Forelimb muscle (tissue), 1 donor: ENCODE data around the gene VSTM4. TPM values are rescaled to one million over a fixed set of nuclear protein-coding genes. Genes with fewer than 3 reads are reported as not detected.

ENCODE experiments used
- DNase-seq: peaks from one replicate; pipeline ENCODE4 v3.0.0-alpha.2; 2013; ENCODE audit warnings: low read depth
- polyA plus RNA-seq: library from polyadenylated mRNA; unstranded; fragments of 120-200 nt; gene quantifications from one replicate; pipeline ENCODE4 v1.2.1, GENCODE V29; 2013; ENCODE audit not compliant: insufficient read length

The VSTM4 gene, protein sequence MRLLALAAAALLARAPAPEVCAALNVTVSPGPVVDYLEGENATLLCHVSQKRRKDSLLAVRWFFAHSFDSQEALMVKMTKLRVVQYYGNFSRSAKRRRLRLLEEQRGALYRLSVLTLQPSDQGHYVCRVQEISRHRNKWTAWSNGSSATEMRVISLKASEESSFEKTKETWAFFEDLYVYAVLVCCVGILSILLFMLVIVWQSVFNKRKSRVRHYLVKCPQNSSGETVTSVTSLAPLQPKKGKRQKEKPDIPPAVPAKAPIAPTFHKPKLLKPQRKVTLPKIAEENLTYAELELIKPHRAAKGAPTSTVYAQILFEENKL
- 40.9 TPM for polyA plus RNA-seq

- no peak for DNase-seq
Measured at GRCh38 chr10:49115015-49115795, at the start of gene VSTM4. Gene VSTM4, minus strand, starts transcription at chr10:49115522. Its CDS starts 37 bp downstream, at chr10:49115485.

- DNase-seq = no peak
Measured at GRCh38 chr10:49164559-49165188, 49.4 kb upstream of the VSTM4 start.

DNA sequence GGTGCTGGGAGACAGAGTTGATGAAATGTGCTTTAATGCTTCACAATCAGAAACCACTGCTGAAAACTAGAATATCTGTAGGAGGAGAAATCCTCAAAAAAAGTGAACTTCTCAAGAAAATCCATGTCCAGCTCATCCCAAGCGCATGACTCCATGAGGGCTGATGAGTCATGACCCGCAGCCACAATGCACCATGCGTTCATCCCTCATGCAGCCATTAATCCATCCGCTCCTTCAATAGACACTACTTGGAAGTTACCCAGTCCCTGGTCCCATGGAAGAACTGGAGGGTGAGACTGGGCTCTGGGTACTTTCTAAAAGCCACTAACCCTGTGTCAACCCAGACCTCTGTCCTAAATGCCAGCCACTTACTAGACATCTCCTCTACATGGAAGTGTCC lies 48.4 kb upstream of the VSTM4 start:
- no peak for DNase-seq

GRCh38 chr10:49162761-49163310 lies 47.5 kb upstream of the VSTM4 start:
- no peak for DNase-seq

DNA sequence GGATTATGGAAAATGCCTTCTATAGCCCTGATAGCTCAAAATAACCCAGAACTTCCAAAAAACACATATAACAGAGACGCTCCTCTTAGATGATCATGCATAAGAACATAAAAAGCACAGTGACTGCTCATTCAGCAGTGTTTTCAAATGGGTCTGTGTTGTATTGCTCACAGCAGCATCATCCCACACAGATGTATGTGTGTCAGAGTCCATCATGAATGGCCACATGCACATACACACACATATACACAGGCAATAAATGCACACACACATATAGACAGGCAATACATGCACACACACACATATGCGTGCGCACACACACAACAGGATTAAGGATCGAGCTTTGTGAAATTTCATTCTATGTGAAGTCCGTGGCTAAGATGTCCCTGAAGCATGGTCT lies 46.7 kb upstream of the VSTM4 start:
- DNase-seq = no peak

DNA sequence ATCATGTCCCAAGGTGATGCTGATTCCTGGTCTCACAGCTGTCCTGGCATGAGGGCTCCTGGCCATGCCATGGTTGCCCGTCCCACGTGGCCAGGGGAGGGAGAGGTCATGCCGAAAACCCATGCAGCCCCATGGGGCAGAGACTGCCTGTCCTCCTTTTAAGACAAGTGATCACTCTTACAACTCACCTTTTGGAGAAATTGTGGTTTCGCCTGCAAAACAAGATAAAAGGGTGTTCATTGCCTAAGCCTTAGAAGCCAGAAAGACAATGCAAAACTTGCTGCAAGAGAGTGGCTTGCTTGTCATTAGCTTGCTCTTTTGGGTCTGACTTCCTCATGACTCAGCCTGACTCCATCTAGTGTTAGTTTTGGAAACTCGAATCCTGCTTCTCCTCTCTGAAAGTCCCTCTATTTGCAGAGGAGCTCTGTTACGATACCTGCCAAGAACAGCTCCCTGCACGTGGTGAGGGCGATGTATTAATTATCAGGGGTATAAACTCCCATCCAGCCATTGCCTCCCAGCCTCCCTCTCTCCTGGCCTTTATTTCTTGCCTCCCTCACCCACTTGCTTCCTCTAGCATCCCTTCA lies 46.2 kb upstream of the VSTM4 start:
- DNase-seq = peak; percentile 63

DNA sequence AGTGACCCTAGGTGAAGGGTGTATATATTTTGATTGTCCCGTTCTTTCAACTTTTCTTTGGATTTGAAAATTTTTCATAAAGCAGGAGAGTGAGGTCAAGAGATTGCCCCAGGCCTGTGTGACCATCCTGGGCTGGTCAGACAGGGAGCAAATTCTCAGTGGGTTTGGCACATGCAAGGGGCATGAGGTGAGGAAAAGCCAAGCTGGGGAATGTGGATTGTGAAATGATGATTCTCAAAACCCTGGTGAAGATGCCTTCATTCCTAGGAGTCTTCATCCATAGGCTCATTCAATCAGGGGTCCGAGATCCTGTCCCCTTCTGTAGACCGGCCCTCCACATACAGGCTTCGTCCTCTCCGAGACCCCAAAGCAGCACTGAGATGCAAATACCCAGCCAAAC lies 45.5 kb upstream of the VSTM4 start:
- no peak for DNase-seq

GRCh38 chr10:49160110-49160509 lies 44.8 kb upstream of the VSTM4 start:
- no peak for DNase-seq

DNA sequence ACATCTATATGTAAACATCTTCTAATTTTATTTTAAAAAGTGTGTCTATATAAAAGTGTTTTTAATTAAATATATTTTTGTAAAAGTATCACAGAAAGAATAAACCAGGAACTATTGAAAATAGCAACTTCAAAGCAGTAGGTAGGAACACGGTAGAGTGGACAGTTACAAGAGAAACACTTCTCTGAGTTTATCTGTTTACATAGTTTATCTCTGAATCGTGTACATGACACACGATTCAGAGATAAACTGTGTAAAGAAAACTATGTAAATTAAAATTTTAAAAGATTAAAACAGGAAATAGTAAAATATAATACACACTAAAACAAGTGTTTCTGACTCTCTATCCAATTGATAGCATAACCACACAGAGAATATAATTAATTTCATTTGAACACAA lies 43.6 kb upstream of the VSTM4 start:
- no peak for DNase-seq

GRCh38 chr10:49158404-49158803 lies 43.1 kb upstream of the VSTM4 start:
- no peak for DNase-seq

DNA sequence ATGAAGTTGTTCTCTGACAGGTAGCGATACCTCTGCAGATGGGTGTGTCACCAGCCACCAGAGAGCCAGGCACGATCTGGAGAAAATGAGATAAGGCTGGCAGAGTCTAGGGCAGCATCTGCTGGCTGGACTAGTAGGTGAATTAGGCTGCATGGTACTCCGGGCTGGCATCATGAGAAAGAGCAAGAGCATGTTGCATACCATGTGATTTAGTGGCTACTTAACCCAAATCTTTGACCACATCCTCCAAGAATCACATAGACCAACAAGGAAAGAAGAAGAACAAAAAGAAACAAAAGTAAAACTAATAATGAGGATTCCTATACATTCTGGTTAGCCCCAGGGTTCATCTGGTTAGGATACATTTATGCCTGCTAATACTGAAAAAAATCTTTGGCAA lies 41.9 kb upstream of the VSTM4 start:
- no peak for DNase-seq

GRCh38 chr10:49154641-49155040 lies 39.3 kb upstream of the VSTM4 start:
- DNase-seq = no peak

- DNase-seq = no peak
Measured at GRCh38 chr10:49153971-49154370, 38.6 kb upstream of the VSTM4 start.

DNA sequence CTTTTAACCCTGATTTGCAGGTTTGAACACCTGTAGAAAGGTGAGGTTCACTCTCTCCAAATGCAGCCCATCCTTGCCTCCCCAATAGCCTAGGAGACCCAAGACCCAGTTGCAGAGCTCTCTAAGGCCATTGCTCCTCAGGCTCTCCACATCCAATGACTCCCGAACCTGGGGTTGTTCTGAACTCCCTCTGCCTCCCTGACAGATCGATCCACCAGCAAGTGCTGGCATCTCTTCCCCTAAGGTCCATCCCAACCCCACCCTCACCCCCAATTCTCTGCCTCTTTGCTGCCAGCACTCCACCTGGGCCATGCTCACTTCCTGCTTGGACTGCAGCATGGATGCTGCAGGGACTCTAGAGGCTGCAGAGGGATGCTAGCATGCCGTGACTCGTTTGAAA lies 37.8 kb upstream of the VSTM4 start:
- DNase-seq = no peak

- DNase-seq = no peak
Measured at GRCh38 chr10:49152663-49153062, 37.3 kb upstream of the VSTM4 start.

DNA sequence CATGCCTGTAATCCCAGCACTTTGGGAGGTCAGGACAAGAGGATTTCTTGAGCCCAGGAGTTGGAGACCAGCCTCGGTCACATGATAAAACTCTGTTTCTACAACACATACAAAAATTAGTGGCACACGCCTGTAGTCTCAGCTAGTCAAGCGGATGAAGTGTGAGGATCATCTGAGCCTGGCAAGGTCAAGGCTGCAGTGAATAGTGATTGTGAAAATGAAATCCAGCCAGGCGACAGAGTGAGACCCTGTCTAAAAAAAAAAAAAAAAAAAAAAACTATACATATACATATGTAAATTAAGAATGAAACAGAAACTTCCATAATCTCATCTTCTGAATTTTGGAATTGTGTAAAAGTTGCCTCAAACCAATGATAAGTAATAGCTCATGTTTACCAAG lies 36.7 kb upstream of the VSTM4 start:
- no peak for DNase-seq

GRCh38 chr10:49151481-49151880 lies 36.2 kb upstream of the VSTM4 start:
- DNase-seq = no peak

- DNase-seq = no peak
Measured at GRCh38 chr10:49151025-49151445, 35.7 kb upstream of the VSTM4 start.

DNA sequence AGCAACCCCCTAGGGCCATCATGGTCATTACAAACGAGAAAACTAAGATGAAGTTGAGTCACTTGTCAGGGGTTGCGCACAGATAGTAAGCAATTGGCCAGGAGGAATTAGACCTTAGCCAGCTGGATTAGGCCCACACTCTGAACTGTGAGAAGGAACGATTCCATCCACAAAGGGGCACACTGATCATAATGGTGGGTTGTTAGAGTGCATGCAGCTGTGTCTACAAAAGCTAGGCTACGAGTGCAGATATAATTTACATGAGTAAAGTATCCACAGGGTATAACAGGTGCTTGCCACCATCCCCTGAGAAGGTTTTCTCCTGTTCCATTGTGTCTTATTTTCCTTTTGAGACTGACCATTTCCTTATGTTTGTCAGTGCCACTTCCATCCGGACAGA lies 35.1 kb upstream of the VSTM4 start:
- DNase-seq = no peak

- DNase-seq = no peak
Measured at GRCh38 chr10:49149881-49150280, 34.6 kb upstream of the VSTM4 start.

DNA sequence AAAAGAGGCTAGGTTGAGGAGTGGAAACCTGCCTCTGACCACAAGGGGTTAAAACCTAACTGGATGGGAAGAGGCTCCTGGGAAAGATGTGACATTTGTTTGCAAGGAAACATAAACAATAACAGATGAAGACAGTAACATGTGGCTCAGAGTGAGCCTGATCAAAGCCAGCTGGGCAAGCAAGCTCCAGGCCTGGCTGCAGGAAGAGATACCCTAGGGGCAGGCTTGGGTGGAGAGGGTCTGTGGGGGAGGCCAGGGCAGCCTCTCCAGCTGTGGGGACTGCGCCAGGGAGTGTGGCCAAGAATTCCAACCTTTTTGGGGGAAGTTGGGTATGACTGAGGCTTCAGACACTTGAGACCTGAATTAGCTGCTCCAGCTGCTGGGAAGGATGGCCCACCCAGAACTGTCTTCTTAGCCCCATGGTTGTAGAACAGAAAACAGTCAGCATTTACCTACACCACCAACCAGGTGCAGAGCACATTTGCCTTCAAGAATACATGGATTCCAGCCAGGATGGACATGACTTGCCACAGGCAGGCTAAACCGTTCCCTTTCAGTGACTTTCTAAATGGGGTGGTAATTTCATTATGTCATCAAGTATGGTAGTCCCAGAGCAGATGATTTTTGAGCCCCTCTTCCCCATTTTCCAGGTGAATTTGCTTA lies 28.9 kb upstream of the VSTM4 start:
- DNase-seq = no peak

DNA sequence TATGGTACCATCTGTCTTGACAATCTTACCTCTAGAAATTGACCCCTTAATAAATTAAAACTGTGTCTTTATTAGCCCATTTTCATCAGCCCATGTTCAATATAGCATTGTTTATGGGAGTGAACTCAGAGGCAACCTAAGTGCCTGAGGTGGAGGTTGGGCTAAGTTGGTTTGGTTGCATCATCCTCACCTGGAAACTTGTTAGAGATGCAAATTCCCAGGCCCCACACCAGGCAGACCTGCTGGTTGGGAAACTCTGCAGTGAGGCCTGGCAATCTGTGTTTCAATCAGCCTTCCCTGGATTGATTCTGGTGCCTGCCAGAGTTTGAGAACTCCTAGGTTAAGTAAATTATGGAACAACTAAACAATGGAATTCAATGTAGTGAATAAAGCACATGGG lies 27.9 kb upstream of the VSTM4 start:
- no peak for DNase-seq
